GM12865 (cell line): ENCODE measurements around the gene CLEC20A.

Source experiments
- DNase-seq: peaks from one replicate; pipeline ENCODE4 v3.0.0; 2010; ENCODE audit warnings: low read depth
- H3K4me3 ChIP-seq: 2 replicates; pipeline ENCODE4 v1.5.1; 2011; ENCODE audit warnings: mild to moderate bottlenecking, low read depth, low read length, control low read depth
- TF ChIP-seq, protein P1 (sequence below): IDR thresholded peaks from 2 replicates; pipeline ENCODE4 v1.5.1; 2011; ENCODE audit warnings: low read length, control low read depth, low read depth, inconsistent platforms; ENCODE audit not compliant: insufficient read depth; ENCODE audit errors: missing control alignments

CLEC20A gene

GRCh38 chr1:178456472-178456871, 40.3 kb downstream of the CLEC20A start:
- TF ChIP-seq, protein P1, sequence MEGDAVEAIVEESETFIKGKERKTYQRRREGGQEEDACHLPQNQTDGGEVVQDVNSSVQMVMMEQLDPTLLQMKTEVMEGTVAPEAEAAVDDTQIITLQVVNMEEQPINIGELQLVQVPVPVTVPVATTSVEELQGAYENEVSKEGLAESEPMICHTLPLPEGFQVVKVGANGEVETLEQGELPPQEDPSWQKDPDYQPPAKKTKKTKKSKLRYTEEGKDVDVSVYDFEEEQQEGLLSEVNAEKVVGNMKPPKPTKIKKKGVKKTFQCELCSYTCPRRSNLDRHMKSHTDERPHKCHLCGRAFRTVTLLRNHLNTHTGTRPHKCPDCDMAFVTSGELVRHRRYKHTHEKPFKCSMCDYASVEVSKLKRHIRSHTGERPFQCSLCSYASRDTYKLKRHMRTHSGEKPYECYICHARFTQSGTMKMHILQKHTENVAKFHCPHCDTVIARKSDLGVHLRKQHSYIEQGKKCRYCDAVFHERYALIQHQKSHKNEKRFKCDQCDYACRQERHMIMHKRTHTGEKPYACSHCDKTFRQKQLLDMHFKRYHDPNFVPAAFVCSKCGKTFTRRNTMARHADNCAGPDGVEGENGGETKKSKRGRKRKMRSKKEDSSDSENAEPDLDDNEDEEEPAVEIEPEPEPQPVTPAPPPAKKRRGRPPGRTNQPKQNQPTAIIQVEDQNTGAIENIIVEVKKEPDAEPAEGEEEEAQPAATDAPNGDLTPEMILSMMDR = no peak
- no peak for DNase-seq
- no peak overlapping the region for H3K4me3 ChIP-seq

GRCh38 chr1:178452013-178452412, 44.8 kb downstream of the CLEC20A start:
- TF ChIP-seq, protein P1 = no peak
- no peak overlapping the region for H3K4me3 ChIP-seq
- DNase-seq = no peak

- TF ChIP-seq, protein P1 = no peak
- no peak for DNase-seq
- H3K4me3 ChIP-seq = no peak overlapping the region
Measured at GRCh38 chr1:178451529-178451928, 45.2 kb downstream of the CLEC20A start.

DNA sequence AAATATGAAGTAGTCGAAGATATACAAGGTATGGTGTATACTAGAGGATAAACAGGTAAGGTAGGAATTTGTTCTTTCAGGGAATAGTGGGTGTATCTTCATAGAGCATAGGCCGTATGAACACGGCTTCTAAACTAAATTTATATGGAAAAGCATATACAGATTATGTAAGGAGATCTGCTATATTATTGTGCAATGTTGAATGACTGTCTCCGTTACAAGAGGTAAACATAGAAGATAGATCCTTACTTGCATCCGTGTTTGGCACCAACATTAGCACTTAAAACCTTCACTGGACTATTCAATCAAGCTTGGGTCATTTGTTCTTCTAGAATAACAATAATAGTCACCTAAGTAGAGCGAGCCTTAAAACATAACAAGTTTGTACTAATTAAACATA, 45.9 kb downstream of the CLEC20A start:
- TF ChIP-seq, protein P1 = no peak
- DNase-seq = no peak
- H3K4me3 ChIP-seq = no peak overlapping the region

GRCh38 chr1:178442925-178443324, 53.8 kb downstream of the CLEC20A start:
- no peak overlapping the region for H3K4me3 ChIP-seq
- DNase-seq = no peak
- TF ChIP-seq, protein P1 = no peak

GRCh38 chr1:178438432-178438831, 58.3 kb downstream of the CLEC20A start:
- no peak for DNase-seq
- no peak overlapping the region for H3K4me3 ChIP-seq
- TF ChIP-seq, protein P1 = no peak

DNA sequence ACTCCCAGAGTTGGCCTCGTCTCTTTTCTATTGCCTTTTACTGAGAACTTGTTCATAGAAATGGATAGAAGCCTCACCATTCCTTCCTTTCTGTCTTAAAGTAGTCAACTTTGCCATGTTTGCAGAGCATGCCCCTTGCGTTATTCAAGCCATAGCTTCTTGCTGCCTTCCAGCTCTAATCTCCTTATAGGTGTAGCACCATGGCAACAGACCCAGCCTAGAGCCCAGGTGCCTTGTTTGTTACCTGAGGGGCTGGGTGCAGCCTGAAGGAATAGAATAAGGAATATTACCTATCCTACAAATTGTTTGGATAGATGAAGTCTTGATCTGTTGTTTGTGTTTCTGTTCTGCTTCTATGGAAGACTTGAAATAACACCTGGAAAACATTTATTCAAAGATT, 59.9 kb downstream of the CLEC20A start:
- no peak overlapping the region for H3K4me3 ChIP-seq
- no peak for DNase-seq
- TF ChIP-seq, protein P1 = no peak
